ENCODE measurements around the gene OR2L2.
"Not testable (repeated sequence)": the region's sequence is repeated elsewhere in the genome, so short reads cannot be mapped to it uniquely, and the experiment has no call there.

OR2L2 gene, protein sequence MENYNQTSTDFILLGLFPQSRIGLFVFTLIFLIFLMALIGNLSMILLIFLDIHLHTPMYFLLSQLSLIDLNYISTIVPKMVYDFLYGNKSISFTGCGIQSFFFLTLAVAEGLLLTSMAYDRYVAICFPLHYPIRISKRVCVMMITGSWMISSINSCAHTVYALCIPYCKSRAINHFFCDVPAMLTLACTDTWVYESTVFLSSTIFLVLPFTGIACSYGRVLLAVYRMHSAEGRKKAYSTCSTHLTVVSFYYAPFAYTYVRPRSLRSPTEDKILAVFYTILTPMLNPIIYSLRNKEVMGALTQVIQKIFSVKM

DNA sequence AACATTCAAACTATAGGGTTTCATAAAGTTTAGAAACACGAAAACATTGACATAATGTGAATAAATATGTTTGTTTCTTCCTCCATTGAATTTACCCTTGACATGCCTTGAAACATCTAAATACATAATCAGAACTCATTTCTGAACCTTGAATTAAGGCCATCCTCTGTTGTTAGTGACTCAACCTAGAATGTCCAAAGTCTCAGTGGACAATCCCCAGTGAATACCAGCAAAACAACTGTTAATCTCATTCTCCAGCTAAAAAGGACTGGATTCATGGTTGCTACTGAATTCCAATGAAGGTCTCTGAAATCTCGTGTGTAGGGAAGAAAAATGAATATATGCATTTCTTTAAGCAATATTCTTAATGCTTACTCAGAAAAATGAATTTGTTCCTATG is at the start of gene OR2L2:
Gene OR2L2 (plus strand): TSS at position 301 of the 400 bp plus-strand sequence. CDS start 8,198 bp downstream, outside the sequence.
- DNase-seq: no peak

DNA sequence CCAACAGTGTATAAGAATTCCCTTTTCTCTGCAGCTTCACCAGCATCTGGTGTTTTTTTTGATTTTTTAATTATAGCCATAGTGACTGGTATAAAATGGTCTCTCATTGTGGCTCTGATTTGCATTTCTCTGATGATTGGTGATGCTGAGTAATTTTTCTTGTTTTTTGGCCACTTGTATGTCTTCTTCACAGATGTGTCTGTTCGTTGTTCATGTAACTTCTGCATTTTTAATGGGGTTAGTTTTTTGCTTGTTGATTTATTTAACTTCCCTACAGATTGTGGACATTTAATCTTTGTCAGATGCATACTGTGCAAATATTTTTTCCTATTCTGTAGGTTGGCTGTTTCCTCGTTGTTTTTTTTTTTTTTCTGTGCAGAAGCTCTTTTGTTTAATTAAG is 36.9 kb upstream of the OR2L2 start:
- no peak for DNase-seq

DNA sequence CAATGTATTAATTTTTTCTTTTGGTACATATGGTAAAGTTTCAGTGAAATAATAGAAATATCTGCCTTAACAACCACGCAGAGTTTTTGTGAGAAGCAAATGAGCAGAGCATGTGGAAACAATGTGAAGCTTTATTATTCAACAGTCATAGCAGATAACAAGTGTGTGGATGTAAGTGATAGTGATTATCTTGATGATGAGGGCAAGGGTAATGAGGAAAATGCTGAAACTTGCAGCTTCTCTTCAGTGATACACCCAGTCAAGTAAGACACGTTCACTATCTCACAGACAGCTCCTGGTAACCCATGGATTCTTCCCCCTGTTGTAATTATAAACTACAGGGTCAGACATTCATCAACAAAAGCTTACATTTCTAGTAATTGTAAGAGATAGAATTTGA is 31.1 kb upstream of the OR2L2 start:
- DNase-seq: no peak

DNA sequence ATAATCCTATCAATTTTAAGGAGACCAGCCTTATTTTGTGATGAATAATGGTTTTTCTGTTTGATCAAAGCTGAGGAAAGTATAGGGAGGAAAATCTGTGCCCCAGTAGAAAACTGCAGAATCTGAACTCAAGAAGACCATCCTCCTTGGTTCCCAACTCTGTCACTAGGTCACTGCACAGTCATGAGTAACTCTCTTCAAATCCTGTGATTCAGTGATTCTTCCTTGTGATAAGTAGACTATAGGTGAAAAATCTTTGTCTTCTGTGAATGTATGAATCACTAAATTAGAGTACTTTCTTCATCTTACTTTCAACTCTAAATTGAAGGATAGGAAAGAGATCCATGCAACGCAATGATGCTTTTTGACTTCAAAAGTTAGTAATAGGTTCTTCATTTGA is 29.7 kb upstream of the OR2L2 start:
- no peak for DNase-seq

DNA sequence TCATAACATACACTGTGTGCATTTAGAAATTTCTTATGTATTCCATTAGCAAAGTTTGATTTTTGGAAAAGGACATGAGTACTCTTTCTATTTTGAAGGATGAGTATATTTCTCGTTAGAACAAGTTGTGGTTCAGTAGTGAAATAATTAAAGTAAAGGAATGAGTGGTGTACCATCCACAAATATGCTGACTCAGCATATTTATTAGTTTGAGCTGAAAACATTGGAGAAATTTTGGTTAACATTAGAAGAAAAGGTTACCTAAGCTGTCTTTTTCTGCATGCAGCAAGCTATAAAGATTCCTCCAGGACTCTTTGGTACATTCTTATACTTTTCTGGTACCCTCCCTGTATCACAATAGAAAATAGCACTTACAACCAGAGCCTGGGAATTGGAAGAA is 22.1 kb upstream of the OR2L2 start:
- no peak for DNase-seq

DNA sequence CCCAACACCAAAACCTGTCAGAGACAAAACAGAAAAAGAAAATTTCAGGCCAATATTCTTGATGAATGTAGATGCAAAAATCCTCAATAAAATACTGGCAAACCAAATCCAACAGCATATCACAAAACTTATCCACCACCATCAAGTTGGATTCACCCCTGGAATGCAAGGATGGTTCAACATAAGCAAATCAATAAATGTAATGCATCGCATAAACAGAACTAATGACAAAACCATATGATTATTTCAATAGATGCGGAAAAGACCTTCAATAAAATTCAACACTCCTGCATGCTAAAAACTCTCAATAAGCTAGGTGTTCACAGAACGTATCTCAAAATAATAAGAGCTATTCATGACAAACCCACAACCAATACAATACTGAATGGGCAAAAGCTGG is 20.2 kb upstream of the OR2L2 start:
- no peak for DNase-seq

DNA sequence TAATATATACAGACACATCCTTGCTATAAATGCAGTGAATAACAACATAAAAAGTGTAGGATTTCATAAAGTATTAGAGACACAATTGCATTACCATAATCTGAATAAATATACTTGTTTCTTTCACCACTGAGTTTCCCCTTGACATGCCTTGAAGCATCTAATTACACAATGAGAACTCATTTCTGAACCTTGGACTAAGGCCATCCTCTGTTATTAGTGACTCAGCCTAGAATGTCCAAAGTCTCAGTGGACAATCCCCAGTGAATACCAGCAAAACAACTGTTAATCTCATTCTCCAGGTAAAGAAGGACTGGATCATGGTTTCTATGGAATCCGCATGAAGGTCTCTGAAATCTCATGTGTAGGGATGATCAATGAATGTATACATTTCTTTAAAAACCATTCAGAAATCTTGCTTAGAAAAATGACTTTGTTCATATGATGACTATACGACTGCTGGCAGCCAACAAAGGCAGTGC is 16.6 kb upstream of the OR2L2 start, which contains the start of gene OR2L5:
Gene OR2L5 (plus strand): TSS at position 432 of the 482 bp plus-strand sequence. CDS start 8,288 bp downstream, outside the sequence.
- no peak for DNase-seq

DNA sequence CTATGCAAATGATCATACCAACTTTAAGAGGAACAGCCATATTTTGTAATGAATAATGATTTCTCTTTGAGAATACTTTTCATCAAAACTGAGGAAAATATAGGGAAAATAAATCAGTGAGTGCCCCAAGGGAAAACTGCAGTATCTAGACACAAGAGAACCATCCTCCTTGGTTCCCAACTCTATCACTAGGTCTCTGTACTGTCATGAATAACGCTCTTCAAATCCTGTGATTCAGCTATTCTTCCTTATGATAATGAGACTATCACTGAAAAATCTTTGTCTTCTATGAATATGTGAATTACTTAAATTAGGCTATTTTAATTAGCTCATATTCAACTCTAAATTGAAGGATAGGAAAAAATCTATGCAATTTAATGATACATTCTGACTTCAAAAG is 14.1 kb upstream of the OR2L2 start:
- DNase-seq: no peak

DNA sequence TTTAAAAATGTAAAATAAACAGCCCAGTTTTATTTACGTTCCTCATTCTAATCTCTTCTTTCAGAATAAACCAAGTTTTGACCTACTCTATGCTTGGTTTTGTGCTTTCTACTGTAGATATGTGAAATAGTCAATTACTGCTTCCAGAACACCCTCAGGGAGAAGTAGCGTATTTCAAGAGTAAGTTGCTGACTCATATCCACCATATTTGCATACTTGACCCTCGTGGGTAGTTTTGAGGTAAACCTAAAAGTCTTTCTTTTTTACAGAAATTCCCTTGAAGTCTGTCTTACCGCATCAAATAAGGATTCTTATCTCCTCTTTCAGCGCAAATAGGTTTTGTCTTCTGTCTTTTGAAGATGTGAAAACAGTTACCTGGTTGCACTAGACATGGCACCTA is 15.3 kb downstream of the OR2L2 start:
- DNase-seq: no peak

DNA sequence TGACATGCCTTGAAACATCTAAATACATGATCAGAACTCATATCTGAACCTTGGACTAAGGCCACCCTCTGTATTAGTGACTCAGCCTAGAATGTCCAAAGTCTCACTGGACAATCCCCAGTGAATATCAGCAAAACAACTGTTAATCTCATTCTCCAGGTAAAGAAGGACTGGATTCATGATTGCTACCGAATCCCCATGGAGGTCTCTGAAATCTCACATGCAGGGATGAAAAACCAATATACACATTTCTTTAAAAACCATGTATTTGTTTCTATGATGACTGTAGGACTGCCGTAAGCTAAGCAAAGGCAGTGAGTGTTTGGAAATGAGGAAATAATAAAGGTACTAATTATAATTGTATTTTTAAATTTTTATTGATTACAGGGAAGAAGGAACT is 16.7 kb downstream of the OR2L2 start, which contains the start of gene OR2L3:
Gene OR2L3 (plus strand): TSS at position 301 of the 400 bp plus-strand sequence. CDS start 13,846 bp downstream, outside the sequence.
- DNase-seq: no peak

DNA sequence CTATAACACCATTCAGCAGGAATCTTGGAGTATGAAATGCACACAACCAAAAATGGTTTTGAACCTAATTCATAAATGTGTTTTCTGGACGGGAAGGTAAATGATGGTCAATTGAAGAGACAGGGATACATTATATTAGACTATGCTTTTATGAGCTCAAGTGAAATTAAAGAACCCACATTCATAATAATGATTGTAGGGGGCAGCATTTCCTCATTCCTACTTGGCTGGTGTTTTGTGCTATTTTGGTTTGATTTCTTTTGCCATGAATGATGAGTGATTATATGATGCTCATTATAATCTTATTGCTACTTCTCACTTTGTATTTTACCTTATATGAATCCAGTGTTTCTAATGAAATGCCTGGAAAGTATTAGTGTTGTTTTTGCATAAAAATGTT is 17.1 kb downstream of the OR2L2 start:
- no peak for DNase-seq

DNA sequence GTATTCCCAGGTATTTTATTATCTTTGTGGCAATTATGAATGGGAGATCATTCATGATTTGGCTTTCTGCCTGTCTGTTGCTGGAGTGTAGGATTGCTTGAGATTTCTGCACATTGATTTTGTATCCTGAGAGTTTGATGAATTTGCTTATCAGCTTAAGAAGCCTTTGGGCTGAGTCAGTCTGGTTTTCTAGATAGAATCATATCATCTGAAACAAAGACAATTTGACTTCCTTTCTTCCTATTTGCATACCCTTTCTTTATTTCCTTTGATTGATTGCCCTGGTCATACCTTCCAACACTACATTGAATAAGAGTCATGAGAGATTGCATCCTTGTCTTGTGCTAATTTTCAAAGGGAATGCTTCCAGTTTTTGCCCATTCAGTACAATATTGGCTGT is 24.8 kb downstream of the OR2L2 start:
- DNase-seq: no peak

DNA sequence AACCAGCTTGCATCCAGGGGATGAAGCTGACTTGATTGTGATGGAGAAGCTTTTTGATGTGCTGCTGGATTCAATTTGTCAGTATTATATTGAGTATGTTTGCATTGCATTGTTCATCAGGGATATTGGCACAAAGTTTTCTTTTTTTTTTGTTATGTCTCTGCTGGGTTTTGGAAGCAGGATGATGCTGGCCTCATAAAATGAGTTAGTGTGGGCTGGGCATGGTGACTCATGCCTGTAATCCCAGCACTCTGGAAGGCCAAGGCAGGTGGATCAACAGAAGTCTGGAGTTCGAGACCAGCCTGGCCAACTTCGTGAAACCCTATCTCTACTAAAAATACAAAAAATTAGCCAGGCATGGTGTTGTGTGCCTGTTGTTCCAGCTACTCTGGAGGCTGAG is 25.4 kb downstream of the OR2L2 start:
- no peak for DNase-seq

DNA sequence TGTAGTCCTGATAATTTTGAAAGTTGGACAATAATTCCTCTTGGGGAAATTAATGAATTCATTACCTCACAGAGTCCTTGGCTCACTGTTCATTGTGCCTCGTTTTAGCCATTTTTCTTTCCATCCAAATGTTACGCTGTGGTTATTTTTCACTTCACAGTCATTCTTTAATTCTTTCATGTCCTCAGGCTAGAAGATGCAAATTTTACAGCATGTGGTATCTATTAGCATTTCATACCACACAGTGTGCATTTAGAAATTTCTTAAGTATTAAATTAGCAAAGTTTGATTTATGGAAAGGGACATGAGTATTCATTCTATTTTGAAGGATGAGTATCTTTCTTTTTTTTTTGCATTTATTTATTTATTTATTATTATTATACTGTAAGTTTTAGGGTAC is 35.2 kb downstream of the OR2L2 start:
- no peak for DNase-seq

DNA sequence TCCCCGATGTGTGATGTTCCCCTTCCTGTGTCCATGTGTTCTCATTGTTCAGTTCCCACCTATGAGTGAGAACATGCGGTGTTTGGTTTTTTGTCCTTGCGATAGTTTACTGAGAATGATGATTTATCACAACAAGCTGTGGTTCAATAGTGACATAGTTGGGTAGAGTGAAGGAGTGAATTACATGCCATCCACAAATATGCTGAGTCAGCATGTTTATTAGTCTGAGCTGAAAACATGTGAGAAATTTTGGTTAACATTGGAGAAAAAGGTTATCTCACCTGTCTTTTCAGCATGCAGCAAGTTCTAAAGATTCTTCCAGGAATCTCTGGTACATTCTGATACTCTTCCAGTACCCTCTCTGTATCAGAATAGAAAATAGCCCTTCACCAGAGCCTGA is 35.7 kb downstream of the OR2L2 start:
- DNase-seq: no peak

DNA sequence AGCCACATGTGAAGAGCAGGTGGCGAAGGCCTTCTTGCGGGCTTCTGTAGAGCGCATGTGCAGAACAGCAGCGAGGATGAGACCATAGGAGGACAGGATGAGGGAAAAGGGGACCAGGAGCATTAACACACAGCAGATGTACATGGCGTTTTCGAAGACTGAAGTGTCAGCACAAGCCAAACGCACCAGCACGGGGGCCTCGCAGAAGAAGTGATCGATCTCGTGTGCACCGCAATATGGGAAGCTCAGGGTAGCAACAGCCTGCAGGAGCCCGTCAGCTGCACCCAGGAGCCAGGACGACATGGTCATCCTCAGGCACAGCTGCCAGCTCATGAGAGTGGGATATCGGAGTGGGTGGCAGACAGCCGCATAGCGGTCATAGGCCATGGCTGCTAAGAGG is 54.0 kb downstream of the OR2L2 start:
- DNase-seq: not testable (repeated sequence)
